ENCODE measurements around the gene CSTPP1. TPM values are rescaled to one million over a fixed set of nuclear protein-coding genes. Genes with fewer than 3 reads are reported as not detected.

The CSTPP1 gene
- total RNA-seq, 1 donor from 2014 or later, result 32.7 TPM

DNA sequence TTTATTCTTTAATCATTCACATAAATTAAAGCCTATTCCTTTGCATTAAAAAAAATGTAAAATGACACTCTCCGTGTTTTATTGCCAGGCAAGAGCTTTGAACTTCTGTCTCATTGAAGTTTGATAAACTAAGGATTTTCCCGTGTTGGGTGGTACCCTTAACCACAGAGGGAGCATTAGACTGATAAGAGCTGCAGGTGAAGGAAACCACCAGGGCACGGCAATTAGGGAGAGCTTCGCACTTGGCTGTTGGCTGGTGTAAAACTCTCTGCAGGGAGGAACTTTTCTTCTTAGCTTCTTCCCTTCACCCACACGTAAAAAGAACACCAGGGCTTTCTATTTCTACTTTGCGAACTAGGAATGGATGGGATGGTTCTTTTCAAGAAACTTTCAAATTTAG is 47.0 kb downstream of the CSTPP1 start:
- DNase-seq (ENCODE audit: low spot score), result no peak
- H3K4me3 ChIP-seq, result no peak overlapping the region

DNA sequence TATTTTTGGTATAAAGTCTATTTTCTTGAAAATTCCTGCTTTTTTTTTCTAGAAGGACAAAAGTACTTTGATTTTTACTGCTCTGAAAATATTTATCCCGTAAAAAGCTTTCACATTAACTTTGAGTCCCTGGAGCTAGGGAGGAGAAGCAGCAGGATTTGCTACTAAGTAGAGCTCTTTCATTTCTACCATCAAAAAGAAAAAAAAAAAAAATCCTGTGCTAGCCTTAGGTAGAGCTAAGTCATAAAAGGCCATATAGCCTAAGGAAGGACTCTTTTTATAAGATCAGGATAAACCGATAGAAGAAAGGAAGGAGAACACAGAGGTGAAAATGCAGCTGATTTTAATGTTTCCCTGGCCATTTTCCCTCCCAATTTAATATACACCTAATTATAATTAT is 48.0 kb downstream of the CSTPP1 start:
- Histone ChIP-seq H3K4me3 (no peak overlapping the region), H3K9ac (no peak overlapping the region), H4K20me1 (ENCODE audit: low read depth) (peaks cover 14% of the 10 kb centered on the region), H3K79me2 (ENCODE audit: low read depth) (peaks cover 4% of the 10 kb centered on the region), H3K27me3 (no peaks in the 10 kb centered on the region), H2AFZ (replicated peaks) (no peak overlapping the region), H3K4me2 (no peak overlapping the region), H3K27ac (no peak overlapping the region), H3K9me3 (ENCODE audit: low read depth) (no peaks in the 10 kb centered on the region), H3F3A (ENCODE audit: low read depth) (no peaks in the 10 kb centered on the region), H3K36me3 (no peaks in the 10 kb centered on the region), H3K4me1 (peaks cover 14% of the 10 kb centered on the region)
- Mint-ChIP-seq H3K27ac (no peak overlapping the region), H3K4me1 (peaks cover 24% of the 10 kb centered on the region), H3K4me3 (no peak overlapping the region), H3K36me3 (peaks cover 24% of the 10 kb centered on the region), H3K9me3 (no peaks in the 10 kb centered on the region), H3K27me3 (ENCODE audit: insufficient read depth, low read depth) (peaks cover 4% of the 10 kb centered on the region)
- DNase-seq (ENCODE audit: low spot score), result no peak
- no peak for TF ChIP-seq EZH2 (IDR thresholded peaks at IDR 0.05)
- no peak for TF ChIP-seq EZH2phosphoT487 (IDR thresholded peaks at IDR 0.05)
- TF ChIP-seq, protein P1, sequence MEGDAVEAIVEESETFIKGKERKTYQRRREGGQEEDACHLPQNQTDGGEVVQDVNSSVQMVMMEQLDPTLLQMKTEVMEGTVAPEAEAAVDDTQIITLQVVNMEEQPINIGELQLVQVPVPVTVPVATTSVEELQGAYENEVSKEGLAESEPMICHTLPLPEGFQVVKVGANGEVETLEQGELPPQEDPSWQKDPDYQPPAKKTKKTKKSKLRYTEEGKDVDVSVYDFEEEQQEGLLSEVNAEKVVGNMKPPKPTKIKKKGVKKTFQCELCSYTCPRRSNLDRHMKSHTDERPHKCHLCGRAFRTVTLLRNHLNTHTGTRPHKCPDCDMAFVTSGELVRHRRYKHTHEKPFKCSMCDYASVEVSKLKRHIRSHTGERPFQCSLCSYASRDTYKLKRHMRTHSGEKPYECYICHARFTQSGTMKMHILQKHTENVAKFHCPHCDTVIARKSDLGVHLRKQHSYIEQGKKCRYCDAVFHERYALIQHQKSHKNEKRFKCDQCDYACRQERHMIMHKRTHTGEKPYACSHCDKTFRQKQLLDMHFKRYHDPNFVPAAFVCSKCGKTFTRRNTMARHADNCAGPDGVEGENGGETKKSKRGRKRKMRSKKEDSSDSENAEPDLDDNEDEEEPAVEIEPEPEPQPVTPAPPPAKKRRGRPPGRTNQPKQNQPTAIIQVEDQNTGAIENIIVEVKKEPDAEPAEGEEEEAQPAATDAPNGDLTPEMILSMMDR (IDR thresholded peaks at IDR 0.05), result no peak

More for the DNA sequence above, 47.0 kb downstream of the CSTPP1 start:
- no peak overlapping the region for H3K27ac Mint-ChIP-seq
- H3K9ac ChIP-seq, result no peak overlapping the region
- no peaks in the 10 kb centered on the region for H3K9me3 ChIP-seq (ENCODE audit: low read depth)
- H3K27me3 ChIP-seq, result no peaks in the 10 kb centered on the region
- H3F3A ChIP-seq (ENCODE audit: low read depth), result peaks cover 3% of the 10 kb centered on the region
- no peak overlapping the region for H3K27ac ChIP-seq
- peaks cover 22% of the 10 kb centered on the region for H3K36me3 Mint-ChIP-seq
- H3K4me1 Mint-ChIP-seq, result peaks cover 32% of the 10 kb centered on the region
- no peak overlapping the region for H2AFZ ChIP-seq (replicated peaks)
- H3K4me1 ChIP-seq, result peaks cover 23% of the 10 kb centered on the region
- H3K36me3 ChIP-seq, result no peaks in the 10 kb centered on the region
- peaks cover 16% of the 10 kb centered on the region for H4K20me1 ChIP-seq (ENCODE audit: low read depth)
- no peak overlapping the region for H3K4me2 ChIP-seq
- H3K27me3 Mint-ChIP-seq (ENCODE audit: insufficient read depth, low read depth), result peaks cover 2% of the 10 kb centered on the region
- no peak for TF ChIP-seq EZH2phosphoT487 (IDR thresholded peaks at IDR 0.05)
- no peak for TF ChIP-seq EZH2 (IDR thresholded peaks at IDR 0.05)
- TF ChIP-seq, protein P1 (IDR thresholded peaks at IDR 0.05), result no peak
- H3K79me2 ChIP-seq (ENCODE audit: low read depth), result peaks cover 14% of the 10 kb centered on the region
- no peaks in the 10 kb centered on the region for H3K9me3 Mint-ChIP-seq
- no peak overlapping the region for H3K4me3 Mint-ChIP-seq

DNA sequence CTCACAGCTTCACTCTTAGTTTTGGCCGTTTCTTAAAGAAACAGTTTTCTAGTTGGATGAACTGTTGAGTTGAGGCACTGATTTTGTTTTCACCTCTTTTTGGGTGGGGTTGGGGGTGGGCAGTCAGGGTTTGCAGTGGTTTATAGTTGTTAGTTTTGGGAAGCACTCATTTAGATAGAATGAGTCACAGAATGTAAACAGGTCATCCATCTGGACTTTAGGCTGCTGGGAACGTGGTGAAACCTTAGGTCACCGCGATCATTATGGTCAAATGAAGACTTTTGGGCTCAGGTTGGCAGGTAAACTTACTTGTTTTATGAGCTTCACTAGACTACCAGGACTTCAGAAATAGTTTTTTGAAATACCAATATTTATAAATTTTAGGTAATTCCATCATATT is 48.4 kb downstream of the CSTPP1 start:
- no peak for DNase-seq (ENCODE audit: low spot score)
- Mint-ChIP-seq H3K27ac (no peak overlapping the region), H3K4me3 (no peak overlapping the region), H3K36me3 (peaks cover 29% of the 10 kb centered on the region), H3K4me1 (peaks cover 21% of the 10 kb centered on the region), H3K9me3 (no peaks in the 10 kb centered on the region), H3K27me3 (ENCODE audit: insufficient read depth, low read depth) (peaks cover 4% of the 10 kb centered on the region)
- Histone ChIP-seq H3K9me3 (ENCODE audit: low read depth) (no peaks in the 10 kb centered on the region), H3K9ac (no peak overlapping the region), H4K20me1 (ENCODE audit: low read depth) (peaks cover 10% of the 10 kb centered on the region), H3F3A (ENCODE audit: low read depth) (no peaks in the 10 kb centered on the region), H3K36me3 (peaks cover 4% of the 10 kb centered on the region), H3K27me3 (no peaks in the 10 kb centered on the region), H3K4me1 (peaks cover 9% of the 10 kb centered on the region), H3K4me2 (no peak overlapping the region), H3K79me2 (ENCODE audit: low read depth) (peaks cover under 1% of the 10 kb centered on the region), H2AFZ (replicated peaks) (no peak overlapping the region), H3K27ac (no peak overlapping the region), H3K4me3 (no peak overlapping the region)
- no peak for TF ChIP-seq EZH2phosphoT487 (IDR thresholded peaks at IDR 0.05)
- TF ChIP-seq, protein P1 (IDR thresholded peaks at IDR 0.05), result no peak
- no peak for TF ChIP-seq EZH2 (IDR thresholded peaks at IDR 0.05)
